Neural progenitor cell (in vitro differentiated cells): Measurements from ENCODE around the gene DNM1L. TPM values are rescaled to one million over a fixed set of nuclear protein-coding genes. Genes with fewer than 3 reads are reported as not detected.

Experiments used
- DNase-seq: peaks from one replicate; pipeline ENCODE4 v3.0.0-alpha.2; 2016; ENCODE audit warnings: low spot score
- H2AFZ ChIP-seq: fragments of 200-600 bp; sonication (generic); replicated peaks from 2 replicates; pipeline ENCODE4 v1.6.1; 2016; ENCODE audit warnings: antibody characterized with exemption
- H3F3A ChIP-seq: fragments of 200-600 bp; sonication (generic); 2 replicates; pipeline ENCODE4 v1.6.1; 2016; ENCODE audit warnings: antibody characterized with exemption, low read depth
- H3K27ac ChIP-seq: fragments of 200-600 bp; sonication (generic); 2 replicates; pipeline ENCODE4 v1.5.1; 2016; ENCODE audit warnings: mild to moderate bottlenecking
- H3K27me3 ChIP-seq: fragments of 200-600 bp; sonication (generic); 2 replicates; pipeline ENCODE4 v1.6.1; 2016; ENCODE audit warnings: mild to moderate bottlenecking, moderate library complexity
- H3K36me3 ChIP-seq: fragments of 200-600 bp; sonication (generic); 2 replicates; pipeline ENCODE4 v1.5.1; 2016
- H3K4me1 ChIP-seq: fragments of 200-600 bp; sonication (generic); 2 replicates; pipeline ENCODE4 v1.6.1; 2016; ENCODE audit warnings: mixed run types
- H3K4me2 ChIP-seq: fragments of 200-600 bp; sonication (generic); 2 replicates; pipeline ENCODE4 v1.6.1; 2016
- H3K4me3 ChIP-seq: fragments of 200-600 bp; sonication (generic); 2 replicates; pipeline ENCODE4 v1.5.1; 2016
- H3K79me2 ChIP-seq: fragments of 200-600 bp; sonication (generic); 2 replicates; pipeline ENCODE4 v1.6.1; 2016; ENCODE audit warnings: low read depth
- H3K9ac ChIP-seq: fragments of 200-600 bp; sonication (generic); 2 replicates; pipeline ENCODE4 v1.6.1; 2016
- H3K9me3 ChIP-seq: fragments of 200-600 bp; sonication (generic); 2 replicates; pipeline ENCODE4 v1.5.1; 2016; ENCODE audit warnings: low read depth
- H4K20me1 ChIP-seq: fragments of 200-600 bp; sonication (generic); 2 replicates; pipeline ENCODE4 v1.6.1; 2016; ENCODE audit warnings: low read depth
- H3K27ac Mint-ChIP-seq: 3 replicates; pipeline ENCODE4 v1.8.0; 2021; ENCODE audit warnings: mixed read lengths
- H3K27me3 Mint-ChIP-seq: 2 replicates; pipeline ENCODE4 v1.8.0; 2022; ENCODE audit warnings: low read depth, mild to moderate bottlenecking, inconsistent platforms, moderate library complexity, mixed read lengths; ENCODE audit not compliant: insufficient read depth
- H3K36me3 Mint-ChIP-seq: 3 replicates; pipeline ENCODE4 v1.8.0; 2021; ENCODE audit warnings: mixed read lengths
- H3K4me1 Mint-ChIP-seq: 3 replicates; pipeline ENCODE4 v1.8.0; 2021; ENCODE audit warnings: mixed read lengths
- H3K4me3 Mint-ChIP-seq: 3 replicates; pipeline ENCODE4 v1.8.0; 2021; ENCODE audit warnings: mild to moderate bottlenecking, moderate library complexity, mixed read lengths
- H3K9me3 Mint-ChIP-seq: 3 replicates; pipeline ENCODE4 v1.8.0; 2020; ENCODE audit warnings: mixed read lengths
- CTCF ChIP-seq: fragments of 200-600 bp; sonication (generic); IDR thresholded peaks from 2 replicates; pipeline ENCODE4 v1.5.1; 2017; ENCODE audit warnings: antibody characterized with exemption, mild to moderate bottlenecking
- EZH2 ChIP-seq: fragments of 200-600 bp; sonication (generic); IDR thresholded peaks from 2 replicates; pipeline ENCODE4 v1.6.1; 2017; ENCODE audit warnings: antibody characterized with exemption, mild to moderate bottlenecking, moderate library complexity
- EZH2phosphoT487 ChIP-seq: fragments of 200-600 bp; sonication (generic); IDR thresholded peaks from 2 replicates; pipeline ENCODE4 v1.6.1; 2017; ENCODE audit warnings: antibody characterized with exemption
- total RNA-seq: library from RNA; depleted of rRNA; stranded (reverse); fragments of >200 nt; gene quantifications from 2 replicates; pipeline ENCODE4 v1.2.3, GENCODE V29; 2015; ENCODE audit warnings: low replicate concordance

Gene DNM1L
- total RNA-seq, 1 donor from 2014 or later = 133 TPM

DNA sequence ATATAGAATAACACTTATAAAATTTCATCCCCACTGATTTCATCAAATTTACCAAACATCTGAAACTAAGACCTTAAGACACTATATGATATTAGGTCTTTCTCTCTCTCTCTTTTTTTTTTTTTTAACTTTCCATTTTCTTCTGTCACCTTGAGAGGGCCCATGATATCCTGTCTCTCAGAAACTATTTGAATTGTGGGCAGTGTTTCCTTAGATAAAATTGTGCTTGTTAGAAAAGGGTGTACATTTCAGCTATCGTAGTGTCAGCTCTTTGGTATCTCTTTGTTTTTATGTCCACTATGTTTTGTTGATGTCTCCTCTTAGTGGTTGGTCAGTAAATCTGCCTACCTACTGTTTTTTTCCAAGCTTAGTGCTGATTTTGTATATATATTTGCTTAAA, 23.8 kb downstream of the DNM1L start:
- no peak overlapping the region for H3K27ac ChIP-seq
- H3K36me3 ChIP-seq = peaks cover 10% of the 10 kb centered on the region
- H3K36me3 Mint-ChIP-seq = no peaks in the 10 kb centered on the region
- no peak overlapping the region for H3K4me2 ChIP-seq
- peaks cover 2% of the 10 kb centered on the region for H3K4me1 ChIP-seq
- DNase-seq = no peak
- no peak for TF ChIP-seq EZH2phosphoT487
- no peak for TF ChIP-seq CTCF
- TF ChIP-seq EZH2 = no peak
- no peak overlapping the region for H3K4me3 ChIP-seq
- H3K4me1 Mint-ChIP-seq = peaks cover 2% of the 10 kb centered on the region
- no peaks in the 10 kb centered on the region for H3K9me3 ChIP-seq
- H3K27me3 ChIP-seq = no peaks in the 10 kb centered on the region
- no peak overlapping the region for H2AFZ ChIP-seq
- H3K27ac Mint-ChIP-seq = no peak overlapping the region
- no peaks in the 10 kb centered on the region for H3K27me3 Mint-ChIP-seq
- H3K4me3 Mint-ChIP-seq = no peak overlapping the region
- H4K20me1 ChIP-seq = peaks cover 5% of the 10 kb centered on the region
- no peaks in the 10 kb centered on the region for H3K9me3 Mint-ChIP-seq
- H3K79me2 ChIP-seq = peaks cover 35% of the 10 kb centered on the region
- H3F3A ChIP-seq = peaks cover 20% of the 10 kb centered on the region
- no peak overlapping the region for H3K9ac ChIP-seq

- H3K27ac Mint-ChIP-seq = no peak overlapping the region
- DNase-seq = no peak
- no peaks in the 10 kb centered on the region for H4K20me1 ChIP-seq
- H3K9ac ChIP-seq = no peak overlapping the region
- H3K4me3 Mint-ChIP-seq = no peak overlapping the region
- H3K9me3 ChIP-seq = no peaks in the 10 kb centered on the region
- peaks cover 20% of the 10 kb centered on the region for H3F3A ChIP-seq
- no peak overlapping the region for H3K4me2 ChIP-seq
- H3K27ac ChIP-seq = no peak overlapping the region
- no peak overlapping the region for H2AFZ ChIP-seq
- TF ChIP-seq CTCF (no peak), EZH2 (no peak), EZH2phosphoT487 (no peak)
- H3K9me3 Mint-ChIP-seq = no peaks in the 10 kb centered on the region
- H3K27me3 ChIP-seq = no peaks in the 10 kb centered on the region
- H3K36me3 Mint-ChIP-seq = peaks cover 1% of the 10 kb centered on the region
- no peaks in the 10 kb centered on the region for H3K4me1 Mint-ChIP-seq
- H3K27me3 Mint-ChIP-seq = no peaks in the 10 kb centered on the region
- peaks cover 8% of the 10 kb centered on the region for H3K79me2 ChIP-seq
- H3K36me3 ChIP-seq = peaks cover 13% of the 10 kb centered on the region
- no peak overlapping the region for H3K4me3 ChIP-seq
- no peaks in the 10 kb centered on the region for H3K4me1 ChIP-seq
These were observed 26.7 kb downstream of the DNM1L start for GRCh38 chr12:32705783-32706182.

DNA sequence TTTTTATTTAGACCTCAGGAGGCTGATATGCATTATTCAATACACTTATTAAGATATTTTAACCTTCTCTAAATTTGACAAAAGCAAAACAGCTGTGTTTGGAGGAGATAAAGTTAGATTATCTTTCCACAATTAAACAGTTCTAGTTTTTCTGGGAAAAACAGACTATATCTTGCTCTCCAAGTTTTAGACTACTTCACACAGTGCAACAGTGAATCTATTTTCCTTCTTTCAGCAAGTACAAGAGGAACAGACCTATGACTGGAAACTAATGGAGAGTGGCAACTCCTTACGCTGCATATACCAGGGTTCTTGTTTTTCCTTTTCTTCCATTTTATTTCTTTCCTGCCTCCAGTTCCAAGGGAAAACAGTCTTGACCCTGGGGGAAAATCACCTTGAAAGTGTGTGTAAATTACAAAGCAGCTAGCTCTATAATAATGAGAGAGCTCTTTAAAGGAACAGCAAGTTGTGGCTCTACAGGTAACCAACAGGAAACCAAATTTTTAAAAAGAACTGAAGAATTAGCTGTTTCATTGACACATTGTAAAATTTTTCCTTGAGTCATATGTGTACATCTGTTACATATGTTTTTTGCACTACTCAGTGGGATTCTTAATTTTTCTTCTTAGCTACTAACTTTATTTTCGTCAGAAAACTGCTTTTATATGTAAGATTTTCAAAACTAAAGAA, 27.4 kb downstream of the DNM1L start:
- Histone ChIP-seq H3K9me3 (no peaks in the 10 kb centered on the region), H3K9ac (no peak overlapping the region), H4K20me1 (no peaks in the 10 kb centered on the region), H3K36me3 (peaks cover 20% of the 10 kb centered on the region), H3F3A (peaks cover 17% of the 10 kb centered on the region), H3K4me2 (no peak overlapping the region), H3K4me1 (no peaks in the 10 kb centered on the region), H3K27ac (no peak overlapping the region), H3K27me3 (no peaks in the 10 kb centered on the region), H2AFZ (no peak overlapping the region), H3K79me2 (peaks cover 7% of the 10 kb centered on the region), H3K4me3 (no peak overlapping the region)
- TF ChIP-seq CTCF (no peak), EZH2 (no peak), EZH2phosphoT487 (no peak)
- H3K27me3 Mint-ChIP-seq = no peaks in the 10 kb centered on the region
- no peak overlapping the region for H3K27ac Mint-ChIP-seq
- DNase-seq = no peak
- H3K4me3 Mint-ChIP-seq = no peak overlapping the region
- no peaks in the 10 kb centered on the region for H3K4me1 Mint-ChIP-seq
- peaks cover 4% of the 10 kb centered on the region for H3K36me3 Mint-ChIP-seq
- no peaks in the 10 kb centered on the region for H3K9me3 Mint-ChIP-seq
